ENCODE data around the gene SUGCT.

The SUGCT gene

GRCh38 chr7:40706829-40707228 is 572.0 kb downstream of the SUGCT start:
- DNase-seq (ENCODE audit: low read depth in 2 of 2, low spot score in 1 of 2), result no peak

GRCh38 chr7:40709062-40709964 is 574.5 kb downstream of the SUGCT start:
- no peak for DNase-seq (ENCODE audit: low read depth in 2 of 2, low spot score in 1 of 2)

- no peak for DNase-seq (ENCODE audit: low read depth in 2 of 2, low spot score in 1 of 2)
Measured at GRCh38 chr7:40711706-40712105, 576.9 kb downstream of the SUGCT start.

- no peak for DNase-seq (ENCODE audit: low read depth in 2 of 2, low spot score in 1 of 2)
Measured at GRCh38 chr7:40714363-40715052, 579.7 kb downstream of the SUGCT start.

GRCh38 chr7:40715053-40715430 is 580.2 kb downstream of the SUGCT start:
- DNase-seq (ENCODE audit: low read depth in 2 of 2, low spot score in 1 of 2), result no peak

GRCh38 chr7:40716052-40716451 is 581.2 kb downstream of the SUGCT start:
- no peak for DNase-seq (ENCODE audit: low read depth in 2 of 2, low spot score in 1 of 2)

GRCh38 chr7:40717242-40717641 is 582.4 kb downstream of the SUGCT start:
- no peak for DNase-seq (ENCODE audit: low read depth in 2 of 2, low spot score in 1 of 2)

- DNase-seq (ENCODE audit: low read depth in 2 of 2, low spot score in 1 of 2), result no peak
Measured at GRCh38 chr7:40720416-40720815, 585.6 kb downstream of the SUGCT start.

GRCh38 chr7:40721342-40721949 is 586.6 kb downstream of the SUGCT start:
- DNase-seq (ENCODE audit: low read depth in 2 of 2, low spot score in 1 of 2), result no peak

- DNase-seq (ENCODE audit: low read depth in 2 of 2, low spot score in 1 of 2), result no peak
Measured at GRCh38 chr7:40722242-40722641, 587.4 kb downstream of the SUGCT start.

GRCh38 chr7:40723829-40724228 is 589.0 kb downstream of the SUGCT start:
- no peak for DNase-seq (ENCODE audit: low read depth in 2 of 2, low spot score in 1 of 2)

- no peak for DNase-seq (ENCODE audit: low read depth in 2 of 2, low spot score in 1 of 2)
Measured at GRCh38 chr7:40726559-40726958, 591.8 kb downstream of the SUGCT start.

- no peak for DNase-seq (ENCODE audit: low read depth in 2 of 2, low spot score in 1 of 2)
Measured at GRCh38 chr7:40733114-40733513, 598.3 kb downstream of the SUGCT start.

GRCh38 chr7:40733578-40733977 is 598.8 kb downstream of the SUGCT start:
- DNase-seq (ENCODE audit: low read depth in 2 of 2, low spot score in 1 of 2), result no peak

GRCh38 chr7:40739257-40739656 is 604.5 kb downstream of the SUGCT start:
- no peak for DNase-seq (ENCODE audit: low read depth in 2 of 2, low spot score in 1 of 2)

- DNase-seq (ENCODE audit: low read depth in 2 of 2, low spot score in 1 of 2), result no peak
Measured at GRCh38 chr7:40742270-40742669, 607.5 kb downstream of the SUGCT start.

- no peak for DNase-seq (ENCODE audit: low read depth in 2 of 2, low spot score in 1 of 2)
Measured at GRCh38 chr7:40746841-40747556, 612.2 kb downstream of the SUGCT start.

- DNase-seq (ENCODE audit: low read depth in 2 of 2, low spot score in 1 of 2), result no peak
Measured at GRCh38 chr7:40747856-40748255, 613.1 kb downstream of the SUGCT start.

GRCh38 chr7:40749877-40750276 is 615.1 kb downstream of the SUGCT start:
- DNase-seq (ENCODE audit: low read depth in 2 of 2, low spot score in 1 of 2), result no peak

- no peak for DNase-seq (ENCODE audit: low read depth in 2 of 2, low spot score in 1 of 2)
Measured at GRCh38 chr7:40753455-40753854, 618.6 kb downstream of the SUGCT start.

- DNase-seq (ENCODE audit: low read depth in 2 of 2, low spot score in 1 of 2), result no peak
Measured at GRCh38 chr7:40755438-40755837, 620.6 kb downstream of the SUGCT start.

Data from stimulated activated CD8-positive, alpha-beta memory T cell treated with anti-CD3 and anti-CD28 coated beads, Interleukin-4, amount 100 ng/mL, for 4 hours (primary cell).